ENCODE measurements around the gene RTP4.
"Not testable (repeated sequence)": the region's sequence is repeated elsewhere in the genome, so short reads cannot be mapped to it uniquely, and the experiment has no call there.

RTP4 gene

DNA sequence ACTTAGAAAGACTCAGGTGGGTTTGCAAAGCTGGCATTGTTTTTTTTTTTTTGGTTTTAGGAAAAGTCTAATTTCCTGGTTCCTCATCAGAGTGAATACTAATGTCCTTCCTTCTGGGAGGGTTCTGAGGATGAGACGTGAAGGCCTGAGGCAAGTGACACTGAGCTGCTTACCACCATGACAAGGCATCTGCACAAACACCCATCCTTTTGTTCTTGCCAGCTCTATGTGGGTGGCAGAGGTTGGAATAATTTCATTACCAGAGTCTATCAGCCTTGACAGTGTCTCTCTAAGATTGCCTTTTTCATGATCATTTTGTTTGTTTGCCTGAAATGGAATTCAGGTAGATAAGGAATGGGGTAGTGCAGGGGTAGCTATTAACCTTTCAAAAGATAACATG lies 17.1 kb downstream of the RTP4 start:
- TF ChIP-seq, protein P1, sequence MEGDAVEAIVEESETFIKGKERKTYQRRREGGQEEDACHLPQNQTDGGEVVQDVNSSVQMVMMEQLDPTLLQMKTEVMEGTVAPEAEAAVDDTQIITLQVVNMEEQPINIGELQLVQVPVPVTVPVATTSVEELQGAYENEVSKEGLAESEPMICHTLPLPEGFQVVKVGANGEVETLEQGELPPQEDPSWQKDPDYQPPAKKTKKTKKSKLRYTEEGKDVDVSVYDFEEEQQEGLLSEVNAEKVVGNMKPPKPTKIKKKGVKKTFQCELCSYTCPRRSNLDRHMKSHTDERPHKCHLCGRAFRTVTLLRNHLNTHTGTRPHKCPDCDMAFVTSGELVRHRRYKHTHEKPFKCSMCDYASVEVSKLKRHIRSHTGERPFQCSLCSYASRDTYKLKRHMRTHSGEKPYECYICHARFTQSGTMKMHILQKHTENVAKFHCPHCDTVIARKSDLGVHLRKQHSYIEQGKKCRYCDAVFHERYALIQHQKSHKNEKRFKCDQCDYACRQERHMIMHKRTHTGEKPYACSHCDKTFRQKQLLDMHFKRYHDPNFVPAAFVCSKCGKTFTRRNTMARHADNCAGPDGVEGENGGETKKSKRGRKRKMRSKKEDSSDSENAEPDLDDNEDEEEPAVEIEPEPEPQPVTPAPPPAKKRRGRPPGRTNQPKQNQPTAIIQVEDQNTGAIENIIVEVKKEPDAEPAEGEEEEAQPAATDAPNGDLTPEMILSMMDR (IDR thresholded peaks at IDR 0.05), result no peak
- no peak for TF ChIP-seq ZFX (IDR thresholded peaks at IDR 0.05; ENCODE audit: borderline replicate concordance)
- no peak overlapping the region for H3K27ac ChIP-seq

DNA sequence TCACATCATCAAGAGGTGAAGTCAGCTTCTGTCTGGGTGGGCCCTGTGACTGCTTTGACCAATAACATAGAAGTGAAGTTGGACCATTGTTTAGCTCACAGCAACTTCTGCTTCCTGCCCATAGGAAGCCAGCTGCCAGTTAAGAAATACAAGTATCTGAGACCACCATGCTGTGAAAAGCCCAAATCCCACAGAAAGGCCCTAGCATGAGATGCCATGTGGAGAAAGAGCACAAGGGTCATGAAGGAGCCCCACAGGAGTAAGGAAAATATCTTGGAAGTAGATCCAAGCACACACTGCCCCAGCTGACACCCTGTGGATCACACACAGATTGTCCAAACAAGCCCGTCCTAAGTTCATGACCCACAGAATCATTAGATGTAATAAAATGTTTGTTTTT lies 28.5 kb downstream of the RTP4 start:
- TF ChIP-seq, protein P1 (IDR thresholded peaks at IDR 0.05), result no peak
- TF ChIP-seq ZFX (IDR thresholded peaks at IDR 0.05; ENCODE audit: borderline replicate concordance), result no peak
- no peak overlapping the region for H3K27ac ChIP-seq

DNA sequence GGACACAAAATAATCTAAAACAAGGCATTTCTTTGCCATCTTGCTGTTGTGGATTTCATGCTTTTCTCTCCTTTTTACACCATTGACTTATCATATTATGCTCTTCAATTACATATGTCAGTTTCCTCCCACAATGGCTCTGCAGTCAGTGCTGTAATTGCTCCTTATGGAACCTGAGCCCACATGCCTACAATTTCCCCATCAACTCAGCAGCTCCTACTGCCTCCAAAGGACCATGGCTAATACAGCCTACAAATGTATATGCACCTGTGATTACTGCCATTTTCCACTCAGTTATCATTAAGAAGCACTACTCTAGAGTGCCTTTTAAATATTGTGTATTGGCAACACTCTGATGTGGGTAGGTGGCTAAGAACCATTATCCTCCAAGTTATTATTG lies 30.8 kb downstream of the RTP4 start:
- no peak overlapping the region for H3K27ac ChIP-seq

DNA sequence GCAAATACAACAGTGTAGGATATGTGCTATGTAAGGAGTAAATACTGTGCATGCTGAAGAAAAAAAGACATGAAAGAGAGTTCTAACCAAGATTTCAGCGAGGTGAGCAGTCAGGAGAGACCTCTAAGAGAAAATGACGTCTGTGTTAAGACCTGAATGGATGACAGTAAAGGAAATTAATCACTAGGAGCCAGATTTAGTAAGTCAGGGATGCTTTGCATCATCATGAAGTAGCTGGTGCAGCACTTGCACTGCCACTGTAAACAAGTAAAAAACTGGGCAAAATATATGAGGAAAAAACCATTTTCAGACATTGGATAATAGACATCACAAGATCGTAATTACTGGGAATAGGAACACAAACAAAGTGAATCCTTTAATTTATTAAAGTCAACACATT lies 32.6 kb downstream of the RTP4 start:
- TF ChIP-seq, protein P1 (IDR thresholded peaks at IDR 0.05), result no peak
- TF ChIP-seq ZFX (IDR thresholded peaks at IDR 0.05; ENCODE audit: borderline replicate concordance), result no peak
- H3K27ac ChIP-seq, result no peak overlapping the region

More for the DNA sequence above, 30.8 kb downstream of the RTP4 start:
- no peak for TF ChIP-seq ZFX (IDR thresholded peaks at IDR 0.05; ENCODE audit: borderline replicate concordance)
- TF ChIP-seq, protein P1 (IDR thresholded peaks at IDR 0.05), result no peak

DNA sequence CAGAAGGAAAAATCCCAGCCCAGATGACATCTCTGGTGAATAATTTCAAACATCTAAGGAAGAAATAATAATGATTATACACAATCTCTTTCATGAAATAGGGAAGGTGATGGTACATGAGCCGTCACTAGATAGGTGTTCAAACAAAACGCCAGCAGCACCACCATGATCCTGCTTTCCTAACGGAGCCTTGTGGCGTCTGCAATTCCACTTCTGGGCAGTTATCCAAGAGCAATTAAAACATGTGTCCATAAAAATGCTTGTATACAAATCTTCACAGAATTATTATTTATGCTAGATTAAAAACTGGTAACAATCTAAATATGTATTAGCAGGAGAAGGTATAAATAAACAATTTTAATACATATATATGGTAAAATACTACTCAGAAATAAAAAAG lies 33.7 kb downstream of the RTP4 start:
- no peak overlapping the region for H3K27ac ChIP-seq
- TF ChIP-seq ZFX (IDR thresholded peaks at IDR 0.05; ENCODE audit: borderline replicate concordance), result no peak
- TF ChIP-seq, protein P1 (IDR thresholded peaks at IDR 0.05), result no peak

DNA sequence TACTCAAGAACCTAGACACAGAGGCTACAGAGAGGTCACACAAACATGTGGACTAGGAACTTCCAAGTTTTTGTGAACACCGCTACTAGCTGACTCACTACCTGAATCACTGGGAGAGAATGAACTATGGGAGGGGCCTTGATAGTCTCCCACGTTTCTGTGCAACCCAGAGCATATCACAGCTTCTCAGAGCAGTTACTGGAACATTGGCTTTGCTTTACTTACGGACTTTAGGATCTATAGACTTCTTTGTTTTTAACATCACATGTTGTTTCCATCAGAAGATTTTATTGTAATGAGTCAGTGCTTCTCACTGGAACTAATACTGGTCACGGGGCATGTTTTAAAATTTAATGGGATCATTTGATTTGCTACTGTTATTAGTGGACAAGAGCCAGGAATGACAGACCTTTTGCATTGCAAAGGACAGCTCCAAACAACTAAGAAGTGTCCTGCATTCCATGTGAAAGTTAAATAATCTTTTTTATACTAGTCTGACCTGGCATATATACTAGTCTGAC lies 35.6 kb downstream of the RTP4 start:
- no peak overlapping the region for H3K27ac ChIP-seq
- TF ChIP-seq, protein P1 (IDR thresholded peaks at IDR 0.05), result no peak
- no peak for TF ChIP-seq ZFX (IDR thresholded peaks at IDR 0.05; ENCODE audit: borderline replicate concordance)

DNA sequence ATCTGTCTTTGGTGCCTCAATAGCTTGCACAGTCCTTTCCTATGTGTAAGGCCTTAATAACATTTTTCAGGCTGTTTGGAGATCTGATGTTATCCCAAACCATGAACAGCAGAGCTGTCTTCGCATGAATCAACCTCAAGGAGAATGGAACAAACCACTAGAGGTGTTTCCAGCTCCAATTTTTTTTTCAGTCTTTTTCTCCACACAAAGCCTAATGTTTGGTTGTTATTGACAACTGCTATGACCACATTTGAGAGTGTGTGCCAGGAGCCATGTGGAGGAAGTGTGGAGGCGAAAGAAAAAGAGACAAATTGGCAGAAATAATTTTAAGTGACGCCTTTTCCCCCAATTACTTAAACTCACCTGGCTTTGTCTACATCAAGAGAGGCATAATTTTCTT lies 38.7 kb downstream of the RTP4 start:
- no peak overlapping the region for H3K27ac ChIP-seq
- no peak for TF ChIP-seq ZFX (IDR thresholded peaks at IDR 0.05; ENCODE audit: borderline replicate concordance)
- TF ChIP-seq, protein P1 (IDR thresholded peaks at IDR 0.05), result no peak

DNA sequence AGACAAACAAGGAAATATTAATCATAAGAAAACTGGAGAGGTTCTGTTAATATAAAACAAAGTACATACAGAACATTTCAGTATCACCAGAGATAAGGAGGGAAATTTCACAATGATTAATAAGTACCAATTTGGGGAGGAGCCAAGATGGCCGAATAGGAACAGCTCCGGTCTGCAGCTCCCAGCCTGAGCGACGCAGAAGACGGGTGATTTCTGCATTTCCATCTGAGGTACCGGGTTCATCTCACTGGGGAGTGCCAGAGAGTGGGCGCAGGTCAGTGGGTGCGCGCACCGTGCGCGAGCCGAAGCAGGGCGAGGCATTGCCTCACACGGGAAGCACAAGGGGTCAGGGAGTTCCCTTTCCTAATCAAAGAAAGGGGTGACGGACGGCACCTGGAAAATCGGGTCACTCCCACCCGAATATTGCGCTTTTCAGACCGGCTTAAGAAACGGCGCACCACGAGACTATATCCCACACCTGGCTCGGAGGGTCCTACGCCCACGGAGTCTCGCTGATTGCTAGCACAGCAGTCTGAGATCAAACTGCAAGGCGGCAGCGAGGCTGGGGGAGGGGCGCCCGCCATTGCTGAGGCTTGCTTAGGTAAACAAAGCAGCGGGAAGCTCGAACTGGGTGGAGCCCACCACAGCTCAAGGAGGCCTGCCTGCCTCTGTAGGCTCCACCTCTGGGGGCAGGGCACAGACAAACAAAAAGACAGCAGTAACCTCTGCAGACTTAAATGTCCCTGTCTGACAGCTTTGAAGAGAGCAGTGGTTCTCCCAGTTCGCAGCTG lies 44.0 kb downstream of the RTP4 start:
- not testable (repeated sequence) for H3K27ac ChIP-seq
